Measurements from ENCODE around the gene DNM3. TPM values are rescaled to one million over a fixed set of nuclear protein-coding genes. Genes with fewer than 3 reads are reported as not detected.

DNM3 gene
- total RNA-seq, 1 experiment from 2014 or later, result 1.2 TPM

DNA sequence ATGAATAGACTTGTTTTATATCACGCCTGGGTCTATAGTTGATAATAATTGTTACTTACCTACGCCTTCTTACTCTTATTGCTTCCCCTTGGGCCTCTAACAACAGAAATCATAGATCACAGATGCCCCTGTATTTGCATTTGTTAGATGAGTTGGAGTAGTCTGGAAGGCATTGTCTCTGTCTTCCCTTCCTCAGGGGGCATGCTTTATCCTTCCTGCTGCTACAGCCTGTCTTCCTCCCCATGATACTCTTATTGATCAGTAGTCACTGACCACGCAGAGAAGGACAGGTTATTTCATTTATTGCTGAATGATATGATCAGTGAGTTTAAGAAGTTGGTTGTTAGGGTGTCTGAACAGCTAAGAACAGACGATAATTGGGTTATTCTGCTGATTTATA is 98.4 kb downstream of the DNM3 start:
- no peak for TF ChIP-seq CTCF (IDR thresholded peaks at IDR 0.05; ENCODE audit: unreplicated experiment)
- Mint-ChIP-seq H3K4me3 (ENCODE audit: low read depth, unreplicated experiment) (no peak overlapping the region), H3K9me3 (ENCODE audit: low read depth, unreplicated experiment) (no peaks in the 10 kb centered on the region), H3K36me3 (ENCODE audit: insufficient read depth, unreplicated experiment) (no peaks in the 10 kb centered on the region), H3K27me3 (ENCODE audit: unreplicated experiment) (no peaks in the 10 kb centered on the region), H3K4me1 (ENCODE audit: low read depth, unreplicated experiment) (peaks cover 8% of the 10 kb centered on the region), H3K27ac (ENCODE audit: unreplicated experiment) (no peak overlapping the region)
- CTCF ChIA-PET, result no interaction called here
- intact Hi-C loops (cut with micrococcal nuclease; ENCODE audit: unreplicated experiment), result no loop called here
- no TSS peak for BruUV-seq (replicated peaks)
- no peak for DNase-seq

- no peak for TF ChIP-seq CTCF (IDR thresholded peaks at IDR 0.05; ENCODE audit: unreplicated experiment)
- Mint-ChIP-seq H3K27me3 (ENCODE audit: unreplicated experiment) (no peaks in the 10 kb centered on the region), H3K4me3 (ENCODE audit: low read depth, unreplicated experiment) (no peak overlapping the region), H3K4me1 (ENCODE audit: low read depth, unreplicated experiment) (peaks cover 8% of the 10 kb centered on the region), H3K9me3 (ENCODE audit: low read depth, unreplicated experiment) (no peaks in the 10 kb centered on the region), H3K27ac (ENCODE audit: unreplicated experiment) (no peak overlapping the region), H3K36me3 (ENCODE audit: insufficient read depth, unreplicated experiment) (no peaks in the 10 kb centered on the region)
- no peak for DNase-seq
- CTCF ChIA-PET, result no interaction called here
- no TSS peak for BruUV-seq (replicated peaks)
- intact Hi-C loops (cut with micrococcal nuclease; ENCODE audit: unreplicated experiment), result no loop called here
These were observed 99.1 kb downstream of the DNM3 start for GRCh38 chr1:171940368-171940767.

- no peak for TF ChIP-seq CTCF (IDR thresholded peaks at IDR 0.05; ENCODE audit: unreplicated experiment)
- Mint-ChIP-seq H3K4me1 (ENCODE audit: low read depth, unreplicated experiment) (peaks cover 8% of the 10 kb centered on the region), H3K36me3 (ENCODE audit: insufficient read depth, unreplicated experiment) (no peaks in the 10 kb centered on the region), H3K9me3 (ENCODE audit: low read depth, unreplicated experiment) (no peaks in the 10 kb centered on the region), H3K27me3 (ENCODE audit: unreplicated experiment) (no peaks in the 10 kb centered on the region), H3K4me3 (ENCODE audit: low read depth, unreplicated experiment) (no peak overlapping the region), H3K27ac (ENCODE audit: unreplicated experiment) (no peak overlapping the region)
- CTCF ChIA-PET, result interaction anchor here (0.7 kb wide), 1 partner anchor 845 kb away, joined by 5 read pairs; no protein-coding TSS in a partner anchor
- intact Hi-C loops (cut with micrococcal nuclease; ENCODE audit: unreplicated experiment), result no loop called here
- no peak for DNase-seq
- no TSS peak for BruUV-seq (replicated peaks)
These were observed 100.6 kb downstream of the DNM3 start for GRCh38 chr1:171941920-171942319.

GRCh38 chr1:171943973-171944561 is 102.8 kb downstream of the DNM3 start:
- Mint-ChIP-seq H3K36me3 (ENCODE audit: insufficient read depth, unreplicated experiment) (no peaks in the 10 kb centered on the region), H3K27me3 (ENCODE audit: unreplicated experiment) (no peaks in the 10 kb centered on the region), H3K4me1 (ENCODE audit: low read depth, unreplicated experiment) (peaks cover 17% of the 10 kb centered on the region), H3K9me3 (ENCODE audit: low read depth, unreplicated experiment) (no peaks in the 10 kb centered on the region), H3K27ac (ENCODE audit: unreplicated experiment) (no peak overlapping the region), H3K4me3 (ENCODE audit: low read depth, unreplicated experiment) (no peak overlapping the region)
- no TSS peak for BruUV-seq (replicated peaks)
- CTCF ChIA-PET, result no interaction called here
- no peak for DNase-seq
- intact Hi-C loops (cut with micrococcal nuclease; ENCODE audit: unreplicated experiment), result no loop called here
- no peak for TF ChIP-seq CTCF (IDR thresholded peaks at IDR 0.05; ENCODE audit: unreplicated experiment)
